22Rv1 (cell line): ENCODE measurements around the gene CEP295NL.

ENCODE experiments used
- ZFX ChIP-seq: fragments of 450-650 bp; IDR thresholded peaks from 2 replicates; pipeline ENCODE4 v1.6.1; 2017; ENCODE audit warnings: antibody characterized with exemption, borderline replicate concordance
- TF ChIP-seq, protein P1 (sequence below): fragments of 450-650 bp; IDR thresholded peaks from 2 replicates; pipeline ENCODE4 v1.5.1; 2017; ENCODE audit warnings: mild to moderate bottlenecking

DNA sequence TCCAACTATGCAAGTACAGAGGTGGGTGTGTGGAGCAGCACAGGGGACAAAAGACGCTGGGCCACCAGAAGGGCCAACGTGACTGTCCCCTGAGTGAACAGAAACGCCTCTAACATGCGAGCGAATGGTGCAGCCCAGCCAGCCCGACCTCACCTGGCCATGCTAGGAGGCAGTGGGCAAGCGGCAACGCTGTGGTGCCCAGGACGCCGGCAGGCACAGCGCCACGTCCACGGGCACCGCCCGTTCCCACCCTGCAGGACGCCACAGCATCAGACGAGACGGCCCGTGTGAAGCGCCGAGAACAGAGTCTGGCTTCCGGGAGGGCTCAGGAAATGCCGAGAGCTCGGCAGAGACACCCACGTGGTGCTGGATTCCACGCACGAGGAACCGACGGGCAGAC lies 2.2 kb downstream of the CEP295NL start:
- TF ChIP-seq, protein P1, sequence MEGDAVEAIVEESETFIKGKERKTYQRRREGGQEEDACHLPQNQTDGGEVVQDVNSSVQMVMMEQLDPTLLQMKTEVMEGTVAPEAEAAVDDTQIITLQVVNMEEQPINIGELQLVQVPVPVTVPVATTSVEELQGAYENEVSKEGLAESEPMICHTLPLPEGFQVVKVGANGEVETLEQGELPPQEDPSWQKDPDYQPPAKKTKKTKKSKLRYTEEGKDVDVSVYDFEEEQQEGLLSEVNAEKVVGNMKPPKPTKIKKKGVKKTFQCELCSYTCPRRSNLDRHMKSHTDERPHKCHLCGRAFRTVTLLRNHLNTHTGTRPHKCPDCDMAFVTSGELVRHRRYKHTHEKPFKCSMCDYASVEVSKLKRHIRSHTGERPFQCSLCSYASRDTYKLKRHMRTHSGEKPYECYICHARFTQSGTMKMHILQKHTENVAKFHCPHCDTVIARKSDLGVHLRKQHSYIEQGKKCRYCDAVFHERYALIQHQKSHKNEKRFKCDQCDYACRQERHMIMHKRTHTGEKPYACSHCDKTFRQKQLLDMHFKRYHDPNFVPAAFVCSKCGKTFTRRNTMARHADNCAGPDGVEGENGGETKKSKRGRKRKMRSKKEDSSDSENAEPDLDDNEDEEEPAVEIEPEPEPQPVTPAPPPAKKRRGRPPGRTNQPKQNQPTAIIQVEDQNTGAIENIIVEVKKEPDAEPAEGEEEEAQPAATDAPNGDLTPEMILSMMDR: no peak
- no peak for TF ChIP-seq ZFX
